ENCODE measurements around the gene TSPO. TPM values are rescaled to one million over a fixed set of nuclear protein-coding genes. Genes with fewer than 3 reads are reported as not detected.

TSPO gene
- total and polyA plus RNA-seq, 2 experiments from 2014 or later = 34.6 to 44.7 TPM

GRCh38 chr22:43169310-43170130, 18.2 kb downstream of the TSPO start (continued):
- TF ChIP-seq ZNF462 (CRISPR knock-in tag; IDR thresholded peaks at IDR 0.05) = no peak
- TF ChIP-seq POLR2AphosphoS5 (IDR thresholded peaks at IDR 0.05; ENCODE audit: low read depth) = no peak
- TF ChIP-seq REST (IDR thresholded peaks at IDR 0.05; ENCODE audit: unreplicated experiment) = no peak
- TF ChIP-seq EZH2phosphoT487 (IDR thresholded peaks at IDR 0.05; ENCODE audit: unreplicated experiment) = no peak
- no peak for TF ChIP-seq ZNF331 (CRISPR knock-in tag; IDR thresholded peaks at IDR 0.05; ENCODE audit: low read depth)
